ENCODE data around the gene KIF1C.
"Not testable (repeated sequence)": the region's sequence is repeated elsewhere in the genome, so short reads cannot be mapped to it uniquely, and the experiment has no call there.

KIF1C gene

DNA sequence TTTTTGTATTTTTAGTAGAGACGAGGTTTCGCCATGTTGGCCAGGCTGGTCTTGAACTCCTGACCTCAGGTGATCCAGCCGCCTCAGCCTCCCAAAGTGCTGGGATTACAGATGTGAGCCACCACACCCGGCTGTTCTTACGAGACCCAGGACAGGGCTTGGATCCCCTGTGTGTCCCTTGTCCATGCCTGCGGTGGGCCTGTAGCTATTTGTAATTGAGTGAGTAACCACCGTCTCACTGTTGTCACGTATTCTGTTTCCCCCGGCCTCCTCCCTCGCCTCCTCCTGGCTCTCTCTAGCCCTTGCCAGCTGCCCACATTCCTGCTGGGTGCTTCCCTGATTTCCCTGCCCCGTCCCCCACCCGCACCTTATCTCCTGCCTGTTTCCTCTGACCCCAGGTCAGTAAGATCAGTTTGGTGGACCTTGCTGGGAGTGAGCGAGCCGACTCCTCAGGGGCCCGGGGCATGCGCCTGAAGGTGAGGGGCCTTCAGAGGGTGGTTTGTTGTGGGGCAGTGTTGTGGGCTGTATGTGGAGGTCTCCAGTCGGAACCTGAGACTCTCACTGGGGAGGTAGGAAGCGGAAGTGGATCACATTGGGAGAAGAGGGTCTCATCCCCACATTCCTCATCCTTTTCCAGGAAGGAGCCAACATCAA, 5.6 kb downstream of the KIF1C start:
- no peak for DNase-seq

DNA sequence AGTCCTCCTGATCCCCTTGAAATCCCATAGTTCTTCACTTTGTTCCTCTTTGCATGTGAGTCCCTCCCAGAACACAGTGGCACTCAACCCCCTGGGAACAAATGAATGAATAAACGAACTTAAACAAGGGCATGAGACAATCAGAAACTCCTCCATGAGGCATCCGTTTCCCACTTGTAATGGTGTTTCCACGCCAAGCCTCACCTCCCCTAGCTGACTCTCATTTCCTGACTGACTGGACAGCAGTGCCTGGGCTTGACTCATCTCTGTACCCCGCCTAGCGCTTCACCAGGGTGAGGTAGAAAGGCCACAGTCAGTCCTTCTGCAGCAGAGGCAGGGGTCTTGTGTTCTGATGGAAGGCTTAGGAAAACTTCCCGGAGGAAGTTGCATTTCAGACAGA, 14.2 kb downstream of the KIF1C start:
- DNase-seq, result no peak

DNA sequence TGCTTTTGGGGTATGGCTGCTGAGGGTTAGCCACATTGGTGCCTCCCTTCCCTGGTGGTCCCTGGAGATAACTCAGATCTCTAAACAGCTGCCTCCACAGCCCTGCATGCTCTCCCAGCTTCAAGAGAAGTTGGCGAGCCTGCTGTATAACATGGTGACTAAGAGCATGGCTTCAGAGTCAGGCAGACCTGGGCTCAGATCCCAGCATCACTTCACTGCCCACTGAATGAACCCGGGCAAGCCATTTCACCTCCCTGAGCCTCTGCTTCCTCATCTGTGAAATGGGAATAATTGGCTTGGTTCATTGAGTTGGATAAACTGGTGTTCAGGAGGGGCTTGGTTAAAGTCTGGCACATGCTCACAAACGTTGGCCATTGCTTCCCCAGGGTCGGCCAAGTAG, 16.6 kb downstream of the KIF1C start:
- DNase-seq, result no peak

DNA sequence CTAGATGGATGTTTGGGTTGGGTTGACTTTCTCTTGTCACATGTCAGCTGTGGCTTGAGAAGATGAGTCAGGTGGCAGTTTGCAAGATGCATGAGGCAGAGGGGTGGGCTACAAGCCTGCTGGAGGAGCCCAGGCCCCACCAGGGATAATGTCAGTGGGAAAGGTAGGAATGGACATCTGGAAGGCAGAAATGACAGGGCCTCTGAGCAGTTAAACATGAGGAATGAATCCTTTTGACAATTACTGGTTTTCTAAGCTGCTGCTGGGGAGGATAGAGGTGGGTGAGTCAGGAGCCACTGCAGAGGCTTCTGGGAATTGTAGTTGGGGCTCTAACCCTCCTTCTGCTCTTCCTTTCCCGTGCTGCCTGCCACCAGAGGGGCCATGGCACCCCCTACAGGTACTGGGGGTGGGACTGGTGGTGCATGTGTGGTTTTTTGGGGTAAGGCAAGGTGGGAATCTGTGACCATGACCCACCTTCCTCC, 21.8 kb downstream of the KIF1C start:
- DNase-seq, result no peak

DNA sequence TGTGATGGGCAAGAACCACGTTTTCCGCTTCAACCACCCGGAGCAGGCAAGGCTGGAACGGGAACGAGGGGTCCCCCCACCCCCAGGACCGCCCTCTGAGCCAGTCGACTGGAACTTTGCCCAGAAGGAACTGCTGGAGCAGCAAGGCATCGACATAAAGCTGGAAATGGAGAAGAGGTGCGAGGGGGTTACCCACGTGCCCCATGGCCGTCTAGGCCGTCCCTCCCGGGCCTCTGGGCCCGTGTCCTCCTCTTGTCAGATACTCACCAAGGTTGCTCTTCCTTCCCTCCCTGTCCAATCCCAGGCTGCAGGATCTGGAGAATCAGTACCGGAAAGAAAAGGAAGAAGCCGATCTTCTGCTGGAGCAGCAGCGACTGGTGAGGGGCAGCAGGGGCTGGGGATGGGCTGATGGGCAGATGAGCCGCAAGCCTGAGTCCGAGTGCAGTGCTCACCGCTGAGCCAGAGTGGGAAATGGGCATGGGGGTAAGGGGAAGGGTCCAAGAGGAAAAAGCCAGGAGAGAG, 22.8 kb downstream of the KIF1C start:
- DNase-seq, result no peak

DNA sequence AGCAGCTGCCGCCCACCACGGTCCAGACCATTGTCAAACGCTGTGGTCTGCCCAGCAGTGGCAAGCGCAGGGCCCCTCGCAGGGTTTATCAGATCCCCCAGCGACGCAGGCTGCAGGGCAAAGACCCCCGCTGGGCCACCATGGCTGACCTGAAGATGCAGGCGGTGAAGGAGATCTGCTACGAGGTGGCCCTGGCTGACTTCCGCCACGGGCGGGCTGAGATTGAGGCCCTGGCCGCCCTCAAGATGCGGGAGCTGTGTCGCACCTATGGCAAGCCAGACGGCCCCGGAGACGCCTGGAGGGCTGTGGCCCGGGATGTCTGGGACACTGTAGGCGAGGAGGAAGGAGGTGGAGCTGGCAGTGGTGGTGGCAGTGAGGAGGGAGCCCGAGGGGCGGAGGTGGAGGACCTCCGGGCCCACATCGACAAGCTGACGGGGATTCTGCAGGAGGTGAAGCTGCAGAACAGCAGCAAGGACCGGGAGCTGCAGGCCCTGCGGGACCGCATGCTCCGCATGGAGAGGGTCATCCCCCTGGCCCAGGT, 24.5 kb downstream of the KIF1C start:
- no peak for DNase-seq

DNA sequence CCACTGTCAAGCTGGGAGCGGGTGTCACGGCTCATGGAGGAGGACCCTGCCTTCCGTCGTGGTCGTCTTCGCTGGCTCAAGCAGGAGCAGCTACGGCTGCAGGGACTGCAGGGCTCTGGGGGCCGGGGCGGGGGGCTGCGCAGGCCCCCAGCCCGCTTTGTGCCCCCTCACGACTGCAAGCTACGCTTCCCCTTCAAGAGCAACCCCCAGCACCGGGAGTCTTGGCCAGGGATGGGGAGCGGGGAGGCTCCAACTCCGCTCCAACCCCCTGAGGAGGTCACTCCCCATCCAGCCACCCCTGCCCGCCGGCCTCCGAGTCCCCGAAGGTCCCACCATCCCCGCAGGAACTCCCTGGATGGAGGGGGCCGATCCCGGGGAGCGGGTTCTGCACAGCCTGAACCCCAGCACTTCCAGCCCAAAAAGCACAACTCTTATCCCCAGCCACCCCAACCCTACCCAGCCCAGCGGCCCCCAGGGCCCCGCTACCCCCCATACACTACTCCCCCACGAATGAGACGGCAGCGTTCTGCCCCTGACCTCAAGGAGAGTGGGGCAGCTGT, 25.9 kb downstream of the KIF1C start:
- DNase-seq, result no peak

DNA sequence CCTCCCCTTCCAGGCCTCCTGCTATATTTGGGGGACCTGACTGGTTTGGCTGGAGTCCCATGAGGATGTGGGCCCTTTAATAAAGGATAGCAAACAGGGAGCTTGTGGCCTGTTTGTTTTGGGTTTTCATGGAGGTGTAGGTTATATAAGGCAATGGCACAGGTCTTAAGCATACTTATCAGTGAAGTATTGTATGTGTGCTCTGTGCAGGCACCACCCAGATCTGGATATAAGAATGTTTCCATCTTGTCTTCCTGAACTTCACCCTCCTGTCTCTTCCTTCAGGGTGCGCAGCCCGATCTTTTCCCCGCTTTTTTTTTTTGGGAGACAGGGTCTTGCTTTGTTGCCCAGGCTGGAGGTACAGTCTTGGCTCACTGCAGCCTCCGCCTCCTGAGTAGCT, 26.9 kb downstream of the KIF1C start:
- DNase-seq, result no peak

DNA sequence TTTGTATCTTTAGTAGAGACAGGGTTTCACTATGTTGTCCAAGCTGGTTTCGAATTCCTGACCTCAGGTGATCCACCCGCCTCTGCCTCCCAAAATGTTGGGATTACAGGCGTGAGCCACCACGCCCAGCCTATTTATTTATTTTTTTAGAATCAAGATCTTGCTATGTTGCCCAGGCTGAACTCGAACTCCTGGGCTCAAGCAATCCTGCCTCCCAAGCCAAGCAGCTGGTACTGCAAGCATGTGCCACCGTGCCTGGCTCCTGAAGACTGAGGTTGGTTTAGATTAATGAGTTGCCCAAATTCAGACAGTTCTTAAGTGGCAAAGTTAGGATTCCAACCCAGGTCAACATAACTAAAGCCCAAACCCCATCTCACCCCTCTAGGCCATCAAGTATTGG, 29.5 kb downstream of the KIF1C start:
- no peak for DNase-seq

DNA sequence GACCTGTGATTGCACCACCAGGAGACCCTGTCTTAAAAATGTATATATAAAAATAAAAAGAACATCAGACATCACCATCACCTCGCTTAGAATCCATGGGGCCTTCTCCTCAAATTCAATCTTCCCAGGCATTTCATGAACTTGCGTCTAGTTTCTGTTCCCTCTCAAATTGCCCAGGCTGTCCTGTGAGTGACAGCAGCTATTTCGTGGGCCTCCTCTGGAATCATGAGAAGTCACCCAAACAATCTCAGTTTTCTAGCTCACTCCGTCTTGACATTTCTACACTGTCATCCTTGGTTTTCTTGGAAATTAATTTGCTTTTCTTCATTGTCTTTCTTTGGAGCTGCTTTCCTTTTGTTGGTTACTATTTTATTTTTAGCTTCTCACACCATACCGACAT, 30.2 kb downstream of the KIF1C start:
- DNase-seq, result no peak

DNA sequence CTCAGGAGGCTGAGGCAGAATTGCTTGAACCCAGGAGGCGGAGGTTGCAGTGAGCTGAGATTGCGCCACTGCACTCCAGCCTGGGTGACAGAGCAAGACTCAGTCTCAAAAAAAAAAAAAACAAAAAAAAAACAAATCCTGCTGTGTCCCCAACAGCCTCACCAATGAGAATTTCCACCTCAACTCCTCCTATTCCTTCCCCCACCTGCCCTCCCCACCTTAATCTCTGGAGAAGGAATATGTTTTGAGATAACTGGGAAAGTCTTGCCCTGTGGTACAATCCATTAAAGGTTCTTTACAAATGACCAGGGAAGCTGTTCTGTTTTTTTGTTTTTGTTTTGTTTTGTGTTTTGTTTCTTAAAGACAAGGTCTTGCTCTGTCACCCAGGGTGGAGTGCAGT, 32.4 kb downstream of the KIF1C start:
- DNase-seq, result not testable (repeated sequence)

DNA sequence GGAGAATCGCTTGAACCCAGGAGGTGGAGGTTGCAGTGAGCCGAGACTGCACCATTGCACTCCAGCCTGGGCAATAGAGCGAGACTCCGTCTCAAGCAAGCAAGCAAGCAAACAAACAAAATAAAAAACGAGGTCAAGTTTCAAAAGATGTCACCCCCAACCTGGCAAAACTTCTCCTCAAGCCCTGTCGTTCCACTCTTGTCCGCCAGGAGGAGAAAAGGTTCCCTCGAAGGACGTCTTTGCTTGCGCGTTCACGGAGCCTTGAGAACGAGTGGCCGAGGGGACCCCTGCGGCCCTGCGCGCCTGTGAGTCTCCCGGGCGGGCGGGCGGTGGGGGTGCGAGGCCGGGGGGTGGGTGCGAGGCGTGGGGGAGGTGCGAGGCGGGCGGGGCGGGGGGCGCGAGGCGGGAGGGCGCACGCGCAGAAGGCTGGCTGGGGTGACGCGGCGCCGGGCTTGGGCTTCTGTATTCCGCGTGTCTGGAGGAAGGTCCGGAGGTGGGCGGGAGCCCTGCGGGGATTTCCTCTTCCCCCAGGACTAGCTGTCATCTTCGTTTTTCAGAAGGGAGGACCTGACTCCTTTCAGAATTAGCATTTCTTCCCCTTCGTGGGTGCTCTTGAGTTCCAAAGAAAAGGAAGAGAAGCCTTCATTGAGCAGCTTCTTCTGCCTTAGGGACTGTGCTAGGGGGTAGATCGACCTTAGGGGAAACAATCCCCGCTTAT, 33.8 kb downstream of the KIF1C start:
- DNase-seq, result no peak

DNA sequence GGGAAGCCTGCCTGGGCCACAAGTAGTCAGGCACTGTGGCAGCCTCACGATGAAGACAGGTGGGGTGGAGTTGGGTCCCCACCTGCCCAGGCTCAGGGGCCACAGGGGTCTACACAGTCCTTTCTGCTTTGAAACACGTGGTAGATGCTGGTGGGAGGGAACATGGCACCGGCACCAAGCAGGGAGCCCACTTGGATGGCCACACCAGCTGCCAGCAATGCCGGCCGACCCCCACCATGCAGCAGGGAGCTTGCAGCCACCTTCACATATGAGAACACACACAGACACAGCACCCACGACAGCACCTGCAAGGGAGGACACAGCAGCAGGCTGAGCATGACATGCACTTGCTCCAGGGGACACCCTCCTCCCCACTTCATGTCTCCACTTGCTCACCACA, 35.1 kb downstream of the KIF1C start:
- DNase-seq, result no peak

DNA sequence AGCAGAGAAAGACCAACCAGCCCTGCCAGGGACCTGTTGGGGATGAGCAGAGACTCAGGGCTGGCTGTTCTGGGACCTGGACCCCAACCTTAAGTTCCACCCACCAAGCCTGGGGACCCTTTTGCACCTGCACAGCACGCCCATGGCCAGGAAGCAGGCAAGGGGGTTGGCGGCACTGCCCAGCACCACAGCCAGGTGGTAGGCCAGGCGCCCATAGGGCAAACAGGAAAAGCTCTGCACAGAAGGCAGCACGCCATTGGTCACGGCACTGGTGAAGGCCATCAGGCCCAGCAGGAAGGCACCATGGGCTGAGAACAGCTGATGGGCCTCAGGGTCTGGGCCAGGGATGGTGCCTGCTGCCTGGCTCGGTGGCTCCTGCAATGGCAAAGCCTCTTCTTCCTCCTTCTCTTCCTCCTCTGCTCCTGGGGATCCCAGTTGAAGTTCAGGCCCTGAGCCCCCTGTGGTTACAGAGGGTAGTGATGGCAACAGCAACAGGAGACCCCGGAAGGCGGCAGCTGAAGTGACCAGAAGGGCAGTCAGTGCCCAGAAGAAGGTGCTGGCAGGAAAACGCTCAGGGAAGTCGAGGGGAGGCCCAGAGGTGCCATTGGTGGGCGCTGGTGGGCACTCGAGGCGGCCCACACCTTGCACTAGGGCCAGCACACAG, 35.7 kb downstream of the KIF1C start:
- DNase-seq, result no peak

DNA sequence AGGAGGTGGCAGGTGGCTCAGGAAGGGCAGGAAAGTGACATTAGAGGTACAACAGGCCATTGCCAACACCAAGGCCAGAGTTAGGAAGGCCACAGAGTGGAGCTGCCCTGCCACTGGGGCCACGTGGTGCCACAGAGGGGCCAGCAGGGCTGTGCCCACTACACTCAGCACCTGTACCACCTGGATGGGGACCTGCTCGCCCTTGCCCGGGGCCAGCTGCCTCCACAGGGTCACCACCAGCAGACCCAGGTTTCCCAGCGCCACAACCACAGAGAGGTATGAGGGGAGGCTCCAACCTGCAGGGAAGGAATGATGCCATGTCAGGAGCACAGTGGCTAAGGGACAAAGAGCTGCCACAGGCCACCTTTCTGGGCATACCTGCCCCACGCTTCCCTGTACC, 36.3 kb downstream of the KIF1C start:
- DNase-seq, result no peak

DNA sequence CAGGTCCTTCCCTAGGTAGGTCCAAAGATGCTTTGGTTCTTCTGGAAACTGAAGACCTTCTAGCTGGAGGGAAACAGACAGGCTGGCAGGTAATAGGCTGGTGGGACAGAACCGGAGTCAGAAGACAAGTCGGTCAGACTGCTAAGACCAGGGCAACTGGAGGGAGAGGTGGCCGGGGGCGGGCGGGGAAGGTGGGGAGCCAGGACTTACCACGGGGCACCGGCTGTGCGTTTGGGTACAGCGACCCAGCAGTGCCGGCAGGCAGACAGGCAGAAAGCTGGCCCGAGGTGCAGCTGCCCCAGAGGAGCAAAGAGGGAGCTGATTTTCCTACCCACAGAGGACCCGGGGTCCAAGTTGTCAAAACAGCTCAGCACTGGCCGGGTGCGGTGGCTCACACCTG, 36.9 kb downstream of the KIF1C start:
- no peak for DNase-seq

DNA sequence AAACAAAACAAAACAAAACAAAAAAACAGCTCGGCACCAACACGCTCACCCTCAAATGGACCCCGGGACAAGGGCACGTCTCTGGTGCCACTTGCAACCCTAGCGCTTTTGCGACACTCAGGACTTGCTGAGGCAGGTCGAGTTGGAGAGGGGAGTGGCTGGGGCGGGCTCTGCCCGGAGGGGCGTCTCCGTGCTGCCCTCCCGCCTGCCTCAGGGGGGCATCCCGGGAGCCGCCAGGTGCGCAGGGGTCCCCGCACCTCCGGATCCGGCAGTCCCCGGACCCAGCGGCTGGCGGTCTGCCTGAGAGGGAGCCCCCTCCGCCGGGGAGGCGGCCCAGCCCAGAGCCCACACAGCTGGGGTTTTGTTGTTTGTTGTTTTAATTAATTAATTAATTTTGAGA, 37.6 kb downstream of the KIF1C start, which contains the start of gene SLC52A1:
Gene SLC52A1, minus strand, starts transcription at position 112 of the 400 bp plus-strand sequence. CDS start 820 bp downstream, outside the sequence.
- no peak for DNase-seq

DNA sequence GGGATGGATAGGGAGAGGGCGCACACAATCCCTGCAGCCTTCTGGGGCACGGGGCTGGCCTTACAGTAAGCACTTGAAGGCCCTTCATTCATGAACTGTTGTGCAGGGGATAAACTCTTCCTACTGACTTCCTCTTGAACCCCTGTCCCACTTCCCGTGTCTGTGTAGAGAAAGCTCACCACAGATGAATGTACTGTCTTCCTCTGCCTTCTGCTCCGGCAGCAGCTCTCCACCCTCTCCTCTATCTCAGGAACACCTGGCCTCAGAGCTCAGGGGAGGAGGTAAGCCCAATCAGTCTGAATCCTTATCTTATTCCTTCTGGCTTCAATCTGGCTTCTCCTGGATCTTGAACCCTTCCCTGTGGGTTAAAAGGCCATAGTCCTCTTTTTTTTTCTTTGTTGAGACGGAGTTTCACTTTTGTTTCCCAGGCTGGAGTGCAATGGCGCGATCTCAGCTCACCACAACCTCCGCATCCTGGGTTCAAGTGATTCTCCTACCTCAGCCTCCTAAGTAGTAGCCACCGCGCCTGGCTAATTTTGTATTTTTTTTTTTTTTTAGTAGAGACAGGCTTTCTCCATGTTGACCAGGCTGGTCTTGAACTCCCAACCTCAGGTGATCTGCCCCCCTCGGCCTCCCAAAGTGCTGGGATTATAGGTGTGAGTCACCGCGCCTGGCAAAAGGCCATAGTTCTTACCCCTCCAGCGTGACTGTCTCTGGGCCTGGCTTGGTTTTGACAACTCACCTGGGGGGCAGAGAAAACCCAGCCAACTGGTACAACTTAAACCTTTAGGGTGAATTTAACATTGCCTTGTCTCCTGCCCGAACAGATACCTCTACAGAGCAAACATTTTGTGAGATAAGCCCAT, 44.6 kb downstream of the KIF1C start:
- DNase-seq, result no peak

DNA sequence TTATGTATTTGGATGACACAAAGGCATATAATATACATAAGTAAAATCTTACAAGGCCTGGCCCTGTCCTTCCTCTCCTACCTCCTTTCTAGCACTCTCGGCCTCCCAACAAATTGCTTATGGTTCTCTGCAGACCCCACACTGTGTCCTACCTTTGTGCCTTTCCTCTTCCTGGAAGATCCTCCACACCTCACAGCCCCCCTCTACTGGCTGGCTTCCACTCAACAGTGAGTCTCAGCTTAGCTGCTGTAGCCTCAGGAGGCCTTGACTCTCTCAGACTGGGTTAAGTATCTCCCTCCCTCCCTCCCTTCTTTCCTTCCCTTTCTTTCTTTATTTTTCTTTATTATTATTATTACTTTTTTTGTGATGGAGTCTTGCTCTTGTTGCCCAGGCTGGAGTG, 45.8 kb downstream of the KIF1C start:
- DNase-seq, result no peak

DNA sequence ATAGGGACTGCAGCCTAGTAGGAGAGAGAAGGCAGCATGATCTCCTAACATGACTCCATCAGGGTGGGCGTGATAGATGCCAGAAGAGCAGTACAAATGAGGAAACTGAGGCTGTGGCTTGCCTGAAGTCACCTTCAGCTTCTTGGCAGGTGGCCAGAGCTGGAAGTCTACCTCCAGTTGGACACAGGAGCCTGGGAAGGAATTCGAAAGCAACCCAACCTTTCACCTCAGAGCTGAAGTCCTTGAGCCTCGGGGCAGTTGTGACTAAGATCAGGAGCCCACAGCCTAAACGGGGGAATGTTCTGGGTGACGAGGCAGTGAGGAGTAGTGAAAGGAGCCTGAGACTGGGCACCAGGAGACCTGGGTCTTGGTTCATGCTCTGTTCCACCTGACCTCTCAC, 46.9 kb downstream of the KIF1C start:
- no peak for DNase-seq

DNA sequence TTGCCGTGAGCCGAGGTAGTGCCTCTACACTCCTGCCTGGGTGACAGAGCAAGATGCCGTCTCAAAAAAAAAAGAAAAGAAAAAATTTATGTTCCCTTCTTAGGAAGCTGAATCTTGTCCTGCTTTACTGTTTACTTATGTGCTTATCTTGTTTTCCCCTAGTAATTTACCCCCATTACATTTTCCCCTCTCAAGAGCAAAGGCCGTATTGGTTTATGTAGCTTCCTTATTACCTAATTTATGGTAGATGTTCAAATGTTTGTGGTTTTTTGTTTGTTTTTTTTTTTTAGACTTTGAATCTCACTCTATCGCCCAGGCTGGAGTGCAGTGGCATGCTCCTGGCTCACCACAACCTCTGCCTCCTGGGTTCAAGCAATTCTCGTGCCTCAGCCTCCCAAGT, 47.7 kb downstream of the KIF1C start:
- DNase-seq, result no peak

DNA sequence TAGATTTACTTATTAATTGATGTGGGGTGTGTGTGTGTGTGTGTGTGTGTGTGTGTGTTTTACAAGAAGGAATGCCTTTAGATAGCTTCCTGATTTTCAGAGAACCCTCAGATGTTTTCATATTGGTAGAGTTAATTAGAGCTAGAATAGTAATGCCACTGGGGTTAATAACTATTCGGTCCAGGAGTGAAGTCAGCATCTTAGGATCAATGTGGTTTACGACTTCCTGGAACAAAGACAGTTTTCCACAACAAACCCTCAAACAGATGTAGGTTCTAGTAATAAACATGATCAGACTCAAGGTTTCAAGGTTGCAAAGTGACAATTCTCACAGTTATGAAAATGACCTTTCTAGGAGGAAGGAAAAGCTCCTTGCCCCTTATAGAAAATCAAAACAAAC, 49.7 kb downstream of the KIF1C start:
- no peak for DNase-seq
